ENCODE measurements around the gene SORCS2. TPM values are rescaled to one million over a fixed set of nuclear protein-coding genes. Genes with fewer than 3 reads are reported as not detected.

Gene SORCS2
- total RNA-seq, 1 donor from 2014 or later, result 13.8 TPM

DNA sequence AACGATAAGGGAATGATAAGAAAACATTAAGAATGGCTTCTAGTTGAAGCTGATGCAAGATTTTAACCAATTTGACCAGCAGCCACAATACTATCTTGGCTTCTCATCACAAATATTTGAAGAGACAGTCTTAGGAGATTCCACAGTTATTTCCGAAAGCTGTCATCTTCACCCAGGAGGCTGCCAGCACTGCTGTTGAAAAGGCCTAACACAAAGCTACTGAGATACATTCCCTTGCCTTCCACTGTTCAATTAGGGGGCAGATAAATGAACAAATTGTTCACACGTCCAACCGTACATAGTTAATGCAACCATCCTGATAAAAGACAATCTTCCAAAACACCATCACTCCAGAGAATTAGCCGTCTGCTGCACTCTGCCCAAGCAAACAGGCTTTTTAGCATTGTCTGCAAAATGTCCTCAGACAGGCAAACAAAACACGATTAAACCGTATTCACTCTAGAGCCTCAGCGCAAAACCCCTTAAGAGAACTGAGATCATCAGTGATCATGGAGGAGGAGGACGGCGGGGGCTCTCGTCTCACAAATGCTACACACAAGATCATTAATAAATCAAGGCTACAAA lies 432.1 kb downstream of the SORCS2 start:
- no peak for FAIRE-seq
- H2AFZ ChIP-seq (ENCODE audit: low read depth, low read length), result no peak overlapping the region
- no peak overlapping the region for H3K4me2 ChIP-seq (ENCODE audit: low read length)
- no peak for DNase-seq (ENCODE audit: low read depth)
- no peaks in the 10 kb centered on the region for H3K79me2 ChIP-seq (ENCODE audit: insufficient read depth, low read length)
- H3K36me3 Mint-ChIP-seq (ENCODE audit: low read depth, unreplicated experiment), result peaks cover 2% of the 10 kb centered on the region
- H3K9ac ChIP-seq (ENCODE audit: low read length), result no peak overlapping the region
- peaks cover 22% of the 10 kb centered on the region for H3K4me1 ChIP-seq (ENCODE audit: insufficient read depth, low read length)
- H3K27me3 ChIP-seq (ENCODE audit: insufficient read depth, low read length), result no peaks in the 10 kb centered on the region
- H3K27ac Mint-ChIP-seq (ENCODE audit: unreplicated experiment), result no peak overlapping the region
- peaks cover 7% of the 10 kb centered on the region for H3K9me3 Mint-ChIP-seq (ENCODE audit: unreplicated experiment)
- no peak overlapping the region for H3K4me3 Mint-ChIP-seq (ENCODE audit: unreplicated experiment)
- H3K9me3 ChIP-seq (ENCODE audit: insufficient read depth, low read depth, low read length), result no peaks in the 10 kb centered on the region
- H3K27me3 Mint-ChIP-seq (ENCODE audit: low read depth, unreplicated experiment), result peaks cover 39% of the 10 kb centered on the region
- H3K36me3 ChIP-seq (ENCODE audit: insufficient read depth, low read length), result no peaks in the 10 kb centered on the region
- no peak for TF ChIP-seq EZH2 (IDR thresholded peaks at IDR 0.05; ENCODE audit: insufficient read depth, low read length)
- TF ChIP-seq, protein P1, sequence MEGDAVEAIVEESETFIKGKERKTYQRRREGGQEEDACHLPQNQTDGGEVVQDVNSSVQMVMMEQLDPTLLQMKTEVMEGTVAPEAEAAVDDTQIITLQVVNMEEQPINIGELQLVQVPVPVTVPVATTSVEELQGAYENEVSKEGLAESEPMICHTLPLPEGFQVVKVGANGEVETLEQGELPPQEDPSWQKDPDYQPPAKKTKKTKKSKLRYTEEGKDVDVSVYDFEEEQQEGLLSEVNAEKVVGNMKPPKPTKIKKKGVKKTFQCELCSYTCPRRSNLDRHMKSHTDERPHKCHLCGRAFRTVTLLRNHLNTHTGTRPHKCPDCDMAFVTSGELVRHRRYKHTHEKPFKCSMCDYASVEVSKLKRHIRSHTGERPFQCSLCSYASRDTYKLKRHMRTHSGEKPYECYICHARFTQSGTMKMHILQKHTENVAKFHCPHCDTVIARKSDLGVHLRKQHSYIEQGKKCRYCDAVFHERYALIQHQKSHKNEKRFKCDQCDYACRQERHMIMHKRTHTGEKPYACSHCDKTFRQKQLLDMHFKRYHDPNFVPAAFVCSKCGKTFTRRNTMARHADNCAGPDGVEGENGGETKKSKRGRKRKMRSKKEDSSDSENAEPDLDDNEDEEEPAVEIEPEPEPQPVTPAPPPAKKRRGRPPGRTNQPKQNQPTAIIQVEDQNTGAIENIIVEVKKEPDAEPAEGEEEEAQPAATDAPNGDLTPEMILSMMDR (IDR thresholded peaks at IDR 0.05; ENCODE audit: insufficient read depth, low read depth, low read length), result no peak
- no peak overlapping the region for H3K27ac ChIP-seq (ENCODE audit: low read depth, low read length)
- H4K20me1 ChIP-seq (ENCODE audit: insufficient read depth, low read length), result peaks cover 3% of the 10 kb centered on the region
- H3K4me1 Mint-ChIP-seq (ENCODE audit: low read depth, unreplicated experiment), result peaks cover 3% of the 10 kb centered on the region
- H3K4me3 ChIP-seq (ENCODE audit: insufficient read depth, low read depth, low read length), result no peak overlapping the region

DNA sequence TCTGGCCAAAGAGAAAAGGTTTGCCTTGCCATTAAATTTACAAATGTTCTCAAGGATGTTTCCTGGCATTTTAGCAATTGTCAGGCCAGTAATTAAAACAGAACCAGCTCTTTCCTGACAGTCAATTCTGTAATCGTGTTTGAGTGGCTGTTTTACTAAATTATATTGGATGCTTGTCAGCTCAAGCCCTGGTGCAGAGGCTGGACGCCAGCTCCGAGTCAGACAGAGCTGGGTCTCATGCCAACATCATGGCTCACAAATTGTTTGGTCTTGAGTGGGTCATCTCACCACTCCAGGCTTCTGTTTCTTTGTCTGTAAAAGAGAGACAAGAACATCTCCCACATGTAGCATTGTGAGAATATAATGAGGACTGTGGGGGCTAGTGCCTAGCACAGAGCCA lies 432.7 kb downstream of the SORCS2 start:
- H3K27me3 Mint-ChIP-seq (ENCODE audit: low read depth, unreplicated experiment), result peaks cover 37% of the 10 kb centered on the region
- Histone ChIP-seq H3K9me3 (ENCODE audit: insufficient read depth, low read depth, low read length) (no peaks in the 10 kb centered on the region), H3K79me2 (ENCODE audit: insufficient read depth, low read length) (no peaks in the 10 kb centered on the region), H3K4me1 (ENCODE audit: insufficient read depth, low read length) (peaks cover 24% of the 10 kb centered on the region), H3K27me3 (ENCODE audit: insufficient read depth, low read length) (no peaks in the 10 kb centered on the region), H3K9ac (ENCODE audit: low read length) (no peak overlapping the region), H2AFZ (ENCODE audit: low read depth, low read length) (no peak overlapping the region), H3K36me3 (ENCODE audit: insufficient read depth, low read length) (no peaks in the 10 kb centered on the region), H4K20me1 (ENCODE audit: insufficient read depth, low read length) (no peaks in the 10 kb centered on the region), H3K4me3 (ENCODE audit: insufficient read depth, low read depth, low read length) (no peak overlapping the region), H3K27ac (ENCODE audit: low read depth, low read length) (no peak overlapping the region), H3K4me2 (ENCODE audit: low read length) (peak overlapping the region; percentile 8)
- TF ChIP-seq, protein P1 (IDR thresholded peaks at IDR 0.05; ENCODE audit: insufficient read depth, low read depth, low read length), result no peak
- TF ChIP-seq EZH2 (IDR thresholded peaks at IDR 0.05; ENCODE audit: insufficient read depth, low read length), result no peak
- peak; percentile 63 for DNase-seq (ENCODE audit: low read depth)
- H3K9me3 Mint-ChIP-seq (ENCODE audit: unreplicated experiment), result peaks cover 9% of the 10 kb centered on the region
- FAIRE-seq, result no peak
- H3K27ac Mint-ChIP-seq (ENCODE audit: unreplicated experiment), result no peak overlapping the region
- peaks cover 8% of the 10 kb centered on the region for H3K4me1 Mint-ChIP-seq (ENCODE audit: low read depth, unreplicated experiment)
- no peak overlapping the region for H3K4me3 Mint-ChIP-seq (ENCODE audit: unreplicated experiment)
- peaks cover 2% of the 10 kb centered on the region for H3K36me3 Mint-ChIP-seq (ENCODE audit: low read depth, unreplicated experiment)

DNA sequence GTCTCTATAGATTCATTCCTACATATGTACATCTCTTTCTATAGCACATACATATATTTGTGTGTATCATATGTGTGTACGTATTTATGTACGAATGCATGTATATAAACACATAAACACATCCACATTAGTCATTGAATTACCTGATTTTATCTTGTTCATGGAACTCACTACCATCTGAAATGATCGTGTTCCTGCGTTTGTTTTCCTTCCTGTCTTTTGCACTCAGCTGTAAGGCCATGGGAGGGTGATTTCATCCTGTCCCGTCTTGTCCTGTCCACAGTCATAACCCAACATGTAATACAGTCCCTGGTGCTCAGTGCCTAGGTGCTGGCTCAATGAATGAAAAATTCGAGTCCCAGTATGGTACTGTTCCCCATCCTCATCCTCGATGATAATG lies 434.2 kb downstream of the SORCS2 start:
- Histone ChIP-seq H3K36me3 (ENCODE audit: insufficient read depth, low read length) (no peaks in the 10 kb centered on the region), H3K79me2 (ENCODE audit: insufficient read depth, low read length) (no peaks in the 10 kb centered on the region), H3K27me3 (ENCODE audit: insufficient read depth, low read length) (no peaks in the 10 kb centered on the region), H3K4me2 (ENCODE audit: low read length) (no peak overlapping the region), H3K4me1 (ENCODE audit: insufficient read depth, low read length) (peaks cover 31% of the 10 kb centered on the region), H3K27ac (ENCODE audit: low read depth, low read length) (no peak overlapping the region), H3K9me3 (ENCODE audit: insufficient read depth, low read depth, low read length) (no peaks in the 10 kb centered on the region), H3K9ac (ENCODE audit: low read length) (no peak overlapping the region), H4K20me1 (ENCODE audit: insufficient read depth, low read length) (no peaks in the 10 kb centered on the region), H2AFZ (ENCODE audit: low read depth, low read length) (no peak overlapping the region), H3K4me3 (ENCODE audit: insufficient read depth, low read depth, low read length) (no peak overlapping the region)
- Mint-ChIP-seq H3K27me3 (ENCODE audit: low read depth, unreplicated experiment) (peaks cover 32% of the 10 kb centered on the region), H3K4me3 (ENCODE audit: unreplicated experiment) (no peak overlapping the region), H3K9me3 (ENCODE audit: unreplicated experiment) (peaks cover 9% of the 10 kb centered on the region), H3K36me3 (ENCODE audit: low read depth, unreplicated experiment) (peaks cover 2% of the 10 kb centered on the region), H3K4me1 (ENCODE audit: low read depth, unreplicated experiment) (peaks cover 13% of the 10 kb centered on the region), H3K27ac (ENCODE audit: unreplicated experiment) (no peak overlapping the region)
- FAIRE-seq (no peak), DNase-seq (ENCODE audit: low read depth) (no peak)
- no peak for TF ChIP-seq EZH2 (IDR thresholded peaks at IDR 0.05; ENCODE audit: insufficient read depth, low read length)
- TF ChIP-seq, protein P1 (IDR thresholded peaks at IDR 0.05; ENCODE audit: insufficient read depth, low read depth, low read length), result no peak

Data from astrocyte (in vitro differentiated cells and primary cell).